Mesenchymal stem cell (in vitro differentiated cells and primary cell): ENCODE data around the gene ZNF507.

Source experiments
- DNase-seq: peaks from one replicate; pipeline ENCODE4 v3.0.0-alpha.2; 2013
- H2AFZ ChIP-seq: one replicate; pipeline ENCODE4 v1.6.1; 2013; ENCODE audit warnings: low read depth, mild to moderate bottlenecking, control low read depth, inconsistent platforms, low read length, moderate library complexity
- H2AK5ac ChIP-seq: 2 replicates; pipeline ENCODE4 v1.6.1; 2013; ENCODE audit warnings: low read length, moderate library complexity, mild to moderate bottlenecking, inconsistent platforms; ENCODE audit not compliant: severe bottlenecking
- H2BK120ac ChIP-seq: one replicate; pipeline ENCODE4 v1.6.1; 2013; ENCODE audit warnings: low read depth, mild to moderate bottlenecking, inconsistent platforms, low read length, moderate library complexity
- H2BK12ac ChIP-seq, 2 experiments: one replicate each; pipeline ENCODE4 v1.6.1; 2013; ENCODE audit warnings: inconsistent platforms in 2 of 2, low read length in 2 of 2, mild to moderate bottlenecking in 2 of 2, moderate library complexity in 2 of 2, control low read depth in 1 of 2
- H2BK15ac ChIP-seq: one replicate; pipeline ENCODE4 v1.6.1; 2013; ENCODE audit warnings: mild to moderate bottlenecking, low read depth, inconsistent platforms; ENCODE audit not compliant: poor library complexity, severe bottlenecking
- H2BK5ac ChIP-seq: 2 replicates; pipeline ENCODE4 v1.6.1; 2013; ENCODE audit warnings: low read depth, mild to moderate bottlenecking, low read length, control low read depth, inconsistent platforms; ENCODE audit not compliant: poor library complexity, severe bottlenecking
- H3K14ac ChIP-seq, 2 experiments: one replicate each; pipeline ENCODE4 v1.6.1; 2013; ENCODE audit warnings: inconsistent platforms in 2 of 2, low read length in 2 of 2, control low read depth in 1 of 2, mild to moderate bottlenecking in 1 of 2, moderate library complexity in 1 of 2
- H3K18ac ChIP-seq, 2 experiments: one replicate each; pipeline ENCODE4 v1.6.1; 2013; ENCODE audit warnings: inconsistent platforms in 2 of 2, low read length in 2 of 2, control low read depth in 1 of 2, low read depth in 1 of 2, mild to moderate bottlenecking in 1 of 2
- H3K23ac ChIP-seq, 2 experiments: one replicate each; pipeline ENCODE4 v1.6.1; 2013; ENCODE audit warnings: inconsistent platforms in 2 of 2, low read length in 2 of 2, mild to moderate bottlenecking in 2 of 2, moderate library complexity in 2 of 2, control low read depth in 1 of 2
- H3K27ac ChIP-seq: 2 replicates; pipeline ENCODE4 v1.5.1; 2013; ENCODE audit warnings: mild to moderate bottlenecking, moderate library complexity, low read length, control low read depth, inconsistent platforms; ENCODE audit not compliant: poor library complexity, severe bottlenecking
- H3K27me3 ChIP-seq, 2 experiments: 2 replicates each; pipeline versions ENCODE4 v1.6.1 to v1.7.0; 2013; ENCODE audit warnings: low read length in 2 of 2, mild to moderate bottlenecking in 2 of 2, moderate library complexity in 2 of 2, control low read depth in 1 of 2, inconsistent platforms in 1 of 2; ENCODE audit not compliant: control insufficient read depth in 1 of 2, insufficient read depth in 1 of 2
- H3K36me3 ChIP-seq, 2 experiments: 2 replicates each; pipeline versions ENCODE4 v1.6.1 to v1.7.0; 2013; ENCODE audit warnings: low read length in 2 of 2, control low read depth in 1 of 2, inconsistent platforms in 1 of 2, low read depth in 1 of 2, mild to moderate bottlenecking in 1 of 2; ENCODE audit not compliant: insufficient read depth in 2 of 2, control insufficient read depth in 1 of 2
- H3K4ac ChIP-seq, 2 experiments: one replicate each; pipeline ENCODE4 v1.6.1; 2013; ENCODE audit warnings: inconsistent platforms in 2 of 2, low read length in 2 of 2, mild to moderate bottlenecking in 2 of 2, moderate library complexity in 2 of 2, control low read depth in 1 of 2, low read depth in 1 of 2
- H3K4me1 ChIP-seq: 2 replicates; pipeline ENCODE4 v1.6.1; 2013; ENCODE audit warnings: low read depth, low read length, control low read depth; ENCODE audit not compliant: control insufficient read depth, insufficient read depth
- H3K4me2 ChIP-seq: 2 replicates; pipeline ENCODE4 v1.6.1; 2013; ENCODE audit warnings: low read length, mild to moderate bottlenecking, inconsistent platforms; ENCODE audit not compliant: poor library complexity, severe bottlenecking
- H3K4me3 ChIP-seq, 2 experiments: 2 replicates each; pipeline versions ENCODE4 v1.5.1 to v1.7.0; 2013; ENCODE audit warnings: low read length in 2 of 2, mild to moderate bottlenecking in 2 of 2, control low read depth in 1 of 2, low read depth in 1 of 2; ENCODE audit not compliant: insufficient read depth in 1 of 2
- H3K79me1 ChIP-seq: replicated peaks from 2 replicates; pipeline ENCODE4 v1.6.1; 2013; ENCODE audit warnings: mild to moderate bottlenecking, control low read depth, low read length, inconsistent platforms; ENCODE audit not compliant: poor library complexity, severe bottlenecking
- H3K9ac ChIP-seq: 2 replicates; pipeline ENCODE4 v1.7.0; 2013; ENCODE audit warnings: mild to moderate bottlenecking, low read length, moderate library complexity
- H3K9me3 ChIP-seq: 2 replicates; pipeline ENCODE4 v1.7.0; 2013; ENCODE audit warnings: mild to moderate bottlenecking, low read length; ENCODE audit not compliant: control insufficient read depth
- H4K8ac ChIP-seq: one replicate; pipeline ENCODE4 v1.6.1; 2013; ENCODE audit warnings: inconsistent platforms, mild to moderate bottlenecking, low read length, moderate library complexity
- H4K91ac ChIP-seq: one replicate; pipeline ENCODE4 v1.6.1; 2013; ENCODE audit warnings: mild to moderate bottlenecking, low read length, inconsistent platforms
- WGBS: methylation state at CpG from one replicate; pipeline ENCODE4 v1.1.7; 2013; ENCODE audit warnings: mixed read lengths; 5-methylcytosine and 5-hydroxymethylcytosine counted together

ZNF507 gene

GRCh38 chr19:32387701-32388392 is 42.4 kb downstream of the ZNF507 start:
- no peak overlapping the region for H2BK15ac ChIP-seq
- H4K91ac ChIP-seq, result no peak overlapping the region
- peaks cover 9 to 58% of the 10 kb centered on the region in 2 experiments for H3K36me3 ChIP-seq
- H2BK5ac ChIP-seq, result no peak overlapping the region
- no peak overlapping the region for H2AFZ ChIP-seq
- H3K27me3 ChIP-seq, result no peaks in the 10 kb centered on the region
- no peak overlapping the region for H3K14ac ChIP-seq
- no peaks in the 10 kb centered on the region for H3K9me3 ChIP-seq
- no peak overlapping the region for H3K27ac ChIP-seq
- H3K4me3 ChIP-seq, result no peak overlapping the region
- H3K9ac ChIP-seq, result no peak overlapping the region
- no peak overlapping the region for H2AK5ac ChIP-seq
- peaks cover 2% of the 10 kb centered on the region for H3K4me1 ChIP-seq
- no peak overlapping the region for H3K23ac ChIP-seq
- WGBS, result 92% methylated on average over 6 of the region's 7 CpGs
- H3K4ac ChIP-seq, result no peak overlapping the region
- H3K4me2 ChIP-seq, result no peak overlapping the region
- no peak overlapping the region for H2BK120ac ChIP-seq
- no peak overlapping the region for H2BK12ac ChIP-seq
- no peak overlapping the region for H4K8ac ChIP-seq
- no peak overlapping the region for H3K18ac ChIP-seq
- peaks cover 4% of the 10 kb centered on the region for H3K79me1 ChIP-seq
- no peak for DNase-seq

- DNase-seq, result no peak
- Histone ChIP-seq H3K4me2 (no peak overlapping the region), H3K4me3 (no peak overlapping the region), H4K8ac (no peak overlapping the region), H3K4ac (no peak overlapping the region), H3K27ac (no peak overlapping the region), H3K79me1 (peaks cover 7% of the 10 kb centered on the region), H3K23ac (no peak overlapping the region), H2BK15ac (no peak overlapping the region), H3K14ac (no peak overlapping the region), H2BK12ac (no peak overlapping the region), H3K9ac (no peak overlapping the region), H2BK120ac (no peak overlapping the region), H2BK5ac (no peak overlapping the region), H3K18ac (no peak overlapping the region), H2AFZ (no peak overlapping the region), H3K36me3 (peaks cover 9 to 52% of the 10 kb centered on the region in 2 experiments), H2AK5ac (no peak overlapping the region), H3K4me1 (peaks cover 2% of the 10 kb centered on the region), H3K27me3 (no peaks in the 10 kb centered on the region), H3K9me3 (no peaks in the 10 kb centered on the region), H4K91ac (no peak overlapping the region)
- 100% methylated on average over 2 of the region's 3 CpGs for WGBS
Measured at GRCh38 chr19:32388393-32388855, 43.0 kb downstream of the ZNF507 start.

GRCh38 chr19:32392901-32393300 is 47.5 kb downstream of the ZNF507 start:
- no peak overlapping the region for H3K18ac ChIP-seq
- WGBS, result no CpG with 5 or more reads among the region's 3 CpGs
- no peak overlapping the region for H3K4me3 ChIP-seq
- H2AK5ac ChIP-seq, result no peak overlapping the region
- H3K36me3 ChIP-seq, result peaks cover 10 to 34% of the 10 kb centered on the region in 2 experiments
- no peak overlapping the region for H4K91ac ChIP-seq
- no peaks in the 10 kb centered on the region for H3K27me3 ChIP-seq
- no peak overlapping the region for H2BK5ac ChIP-seq
- H3K4me1 ChIP-seq, result no peaks in the 10 kb centered on the region
- no peak overlapping the region for H2AFZ ChIP-seq
- no peak overlapping the region for H2BK120ac ChIP-seq
- peaks cover 2% of the 10 kb centered on the region for H3K79me1 ChIP-seq
- H3K27ac ChIP-seq, result no peak overlapping the region
- no peak overlapping the region for H2BK15ac ChIP-seq
- H3K9ac ChIP-seq, result no peak overlapping the region
- H3K9me3 ChIP-seq, result no peaks in the 10 kb centered on the region
- H3K4me2 ChIP-seq, result no peak overlapping the region
- no peak overlapping the region for H3K23ac ChIP-seq
- H4K8ac ChIP-seq, result no peak overlapping the region
- no peak overlapping the region for H2BK12ac ChIP-seq
- no peak overlapping the region for H3K14ac ChIP-seq
- H3K4ac ChIP-seq, result no peak overlapping the region
- no peak for DNase-seq

GRCh38 chr19:32396046-32396652 is 50.7 kb downstream of the ZNF507 start:
- Histone ChIP-seq H2BK15ac (no peak overlapping the region), H3K4me2 (no peak overlapping the region), H4K8ac (no peak overlapping the region), H3K4me1 (peaks cover 3% of the 10 kb centered on the region), H3K4ac (no peak overlapping the region), H4K91ac (no peak overlapping the region), H2AFZ (no peak overlapping the region), H3K18ac (no peak overlapping the region), H2BK120ac (no peak overlapping the region), H3K27ac (no peak overlapping the region), H3K23ac (no peak overlapping the region), H3K9ac (no peak overlapping the region), H3K36me3 (peaks cover 6 to 23% of the 10 kb centered on the region in 2 experiments), H3K14ac (no peak overlapping the region), H2BK5ac (no peak overlapping the region), H3K27me3 (no peaks in the 10 kb centered on the region), H3K4me3 (no peak overlapping the region), H3K79me1 (peaks cover 4% of the 10 kb centered on the region), H2AK5ac (peak overlapping the region; percentile 47), H3K9me3 (no peaks in the 10 kb centered on the region), H2BK12ac (no peak overlapping the region)
- DNase-seq, result no peak
- 98% methylated on average over 5 of the region's 6 CpGs for WGBS
